ENCODE data around the gene SLX9.
"Not testable (repeated sequence)": the region's sequence is repeated elsewhere in the genome, so short reads cannot be mapped to it uniquely, and the experiment has no call there.

The SLX9 gene

GRCh38 chr21:44927587-44928461, 12.0 kb upstream of the SLX9 start:
- ChIA-PET CTCF (interaction anchor here (0.5 to 1.2 kb wide), 2 partner anchors 19 to 162 kb away, joined by 3 to 5 read pairs; no protein-coding TSS in a partner anchor), POLR2A (no interaction called here)
- TF ChIP-seq PKNOX1 (IDR thresholded peaks at IDR 0.05) (no peak), TARDBP (IDR thresholded peaks at IDR 0.05) (no peak), CTBP1 (IDR thresholded peaks at IDR 0.05; ENCODE audit: borderline replicate concordance) (no peak), FOXM1 (IDR thresholded peaks at IDR 0.05; ENCODE audit: borderline replicate concordance) (no peak), SP1 (IDR thresholded peaks at IDR 0.05) (no peak), HDGF (IDR thresholded peaks at IDR 0.05; ENCODE audit: borderline replicate concordance) (no peak), SUZ12 (IDR thresholded peaks at IDR 0.05) (no peak), FOXA1 (IDR thresholded peaks at IDR 0.05) (no peak), NFRKB (IDR thresholded peaks at IDR 0.05) (no peak), ARNT (IDR thresholded peaks at IDR 0.05) (no peak), ZNF384 (IDR thresholded peaks at IDR 0.05) (no peak), BHLHE40 (IDR thresholded peaks at IDR 0.05; ENCODE audit: borderline replicate concordance) (no peak), ELF4 (IDR thresholded peaks at IDR 0.05) (no peak), LEF1 (IDR thresholded peaks at IDR 0.05; ENCODE audit: borderline replicate concordance) (no peak), L3MBTL2 (conservative IDR thresholded peaks at IDR 0.05) (no peak), FOXK2 (IDR thresholded peaks at IDR 0.05) (no peak)
- DNase-seq (ENCODE audit: extremely low spot score): no peak

GRCh38 chr21:44928500-44929241, 11.2 kb upstream of the SLX9 start:
- ChIA-PET POLR2A (interaction anchor here (1.4 kb wide), 1 partner anchor 127 kb away, joined by 3 read pairs; the partner anchor contains the start of gene UBE2G2), CTCF (interaction anchor here (0.5 kb wide), 1 partner anchor 163 kb away, joined by 5 read pairs; no protein-coding TSS in a partner anchor)
- not testable (repeated sequence) for DNase-seq (ENCODE audit: extremely low spot score)

GRCh38 chr21:44929242-44929798, 10.5 kb upstream of the SLX9 start:
- DNase-seq (ENCODE audit: extremely low spot score): no peak
- CTCF ChIA-PET: no interaction called here

GRCh38 chr21:44929799-44930542, 9.9 kb upstream of the SLX9 start:
- no peak for TF ChIP-seq SUZ12 (IDR thresholded peaks at IDR 0.05)
- no peak for TF ChIP-seq L3MBTL2 (conservative IDR thresholded peaks at IDR 0.05)
- TF ChIP-seq FOXA1 (IDR thresholded peaks at IDR 0.05): no peak
- no peak for TF ChIP-seq SP1 (IDR thresholded peaks at IDR 0.05)
- no peak for TF ChIP-seq FOXM1 (IDR thresholded peaks at IDR 0.05; ENCODE audit: borderline replicate concordance)
- TF ChIP-seq BHLHE40 (IDR thresholded peaks at IDR 0.05; ENCODE audit: borderline replicate concordance): no peak
- no peak for TF ChIP-seq HDGF (IDR thresholded peaks at IDR 0.05; ENCODE audit: borderline replicate concordance)
- no peak for TF ChIP-seq LEF1 (IDR thresholded peaks at IDR 0.05; ENCODE audit: borderline replicate concordance)
- TF ChIP-seq CTBP1 (IDR thresholded peaks at IDR 0.05; ENCODE audit: borderline replicate concordance): no peak
- TF ChIP-seq TARDBP (IDR thresholded peaks at IDR 0.05): no peak
- TF ChIP-seq ELF4 (IDR thresholded peaks at IDR 0.05): no peak
- TF ChIP-seq ARNT (IDR thresholded peaks at IDR 0.05): no peak
- no peak for TF ChIP-seq FOXK2 (IDR thresholded peaks at IDR 0.05)
- no peak for DNase-seq (ENCODE audit: extremely low spot score)
- ChIA-PET CTCF (no interaction called here), POLR2A (interaction anchor here (0.8 to 1.4 kb wide), 2 partner anchors 10 to 128 kb away, joined by 3 read pairs; partner anchors contain the start of genes SLX9 and UBE2G2)

More at GRCh38 chr21:44929242-44929798, 10.5 kb upstream of the SLX9 start:
- POLR2A ChIA-PET: interaction anchor here (0.8 to 1.4 kb wide), 2 partner anchors 11 to 128 kb away, joined by 3 read pairs; partner anchors contain the start of genes SLX9 and UBE2G2
- TF ChIP-seq SUZ12 (IDR thresholded peaks at IDR 0.05): no peak
- no peak for TF ChIP-seq BHLHE40 (IDR thresholded peaks at IDR 0.05; ENCODE audit: borderline replicate concordance)
- TF ChIP-seq L3MBTL2 (conservative IDR thresholded peaks at IDR 0.05): no peak
- TF ChIP-seq LEF1 (IDR thresholded peaks at IDR 0.05; ENCODE audit: borderline replicate concordance): no peak
- no peak for TF ChIP-seq PKNOX1 (IDR thresholded peaks at IDR 0.05)
- TF ChIP-seq ELF4 (IDR thresholded peaks at IDR 0.05): no peak
- TF ChIP-seq ARNT (IDR thresholded peaks at IDR 0.05): no peak
- TF ChIP-seq HDGF (IDR thresholded peaks at IDR 0.05; ENCODE audit: borderline replicate concordance): no peak
- no peak for TF ChIP-seq FOXK2 (IDR thresholded peaks at IDR 0.05)
- TF ChIP-seq ZNF384 (IDR thresholded peaks at IDR 0.05): no peak
- no peak for TF ChIP-seq TARDBP (IDR thresholded peaks at IDR 0.05)
- TF ChIP-seq CTBP1 (IDR thresholded peaks at IDR 0.05; ENCODE audit: borderline replicate concordance): no peak

- no peak for DNase-seq (ENCODE audit: extremely low spot score)
- POLR2A ChIA-PET: no interaction called here
- TF ChIP-seq FOXK2 (IDR thresholded peaks at IDR 0.05) (no peak), L3MBTL2 (conservative IDR thresholded peaks at IDR 0.05) (no peak), HDGF (IDR thresholded peaks at IDR 0.05; ENCODE audit: borderline replicate concordance) (no peak), FOXM1 (IDR thresholded peaks at IDR 0.05; ENCODE audit: borderline replicate concordance) (no peak), LEF1 (IDR thresholded peaks at IDR 0.05; ENCODE audit: borderline replicate concordance) (no peak), SUZ12 (IDR thresholded peaks at IDR 0.05) (no peak), PKNOX1 (IDR thresholded peaks at IDR 0.05) (no peak), ARNT (IDR thresholded peaks at IDR 0.05) (no peak), ZNF384 (IDR thresholded peaks at IDR 0.05) (no peak)
- CTCF ChIA-PET: no interaction called here
These were observed 9.3 kb upstream of the SLX9 start for GRCh38 chr21:44930543-44930981.
